ENCODE results near the gene GBP6. TPM values are rescaled to one million over a fixed set of nuclear protein-coding genes. Genes with fewer than 3 reads are reported as not detected.
"Not testable (repeated sequence)": the region's sequence is repeated elsewhere in the genome, so short reads cannot be mapped to it uniquely, and the experiment has no call there.

GBP6 gene, protein sequence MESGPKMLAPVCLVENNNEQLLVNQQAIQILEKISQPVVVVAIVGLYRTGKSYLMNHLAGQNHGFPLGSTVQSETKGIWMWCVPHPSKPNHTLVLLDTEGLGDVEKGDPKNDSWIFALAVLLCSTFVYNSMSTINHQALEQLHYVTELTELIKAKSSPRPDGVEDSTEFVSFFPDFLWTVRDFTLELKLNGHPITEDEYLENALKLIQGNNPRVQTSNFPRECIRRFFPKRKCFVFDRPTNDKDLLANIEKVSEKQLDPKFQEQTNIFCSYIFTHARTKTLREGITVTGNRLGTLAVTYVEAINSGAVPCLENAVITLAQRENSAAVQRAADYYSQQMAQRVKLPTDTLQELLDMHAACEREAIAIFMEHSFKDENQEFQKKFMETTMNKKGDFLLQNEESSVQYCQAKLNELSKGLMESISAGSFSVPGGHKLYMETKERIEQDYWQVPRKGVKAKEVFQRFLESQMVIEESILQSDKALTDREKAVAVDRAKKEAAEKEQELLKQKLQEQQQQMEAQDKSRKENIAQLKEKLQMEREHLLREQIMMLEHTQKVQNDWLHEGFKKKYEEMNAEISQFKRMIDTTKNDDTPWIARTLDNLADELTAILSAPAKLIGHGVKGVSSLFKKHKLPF
- not detected for total RNA-seq

- no peak for DNase-seq (ENCODE audit: low spot score)
- no peak for ATAC-seq
Observed at GRCh38 chr1:89363638-89364536, at the start of gene GBP6. Gene GBP6 (plus strand): TSS chr1:89364059. CDS start chr1:89368552, 4,493 bp downstream.

DNA sequence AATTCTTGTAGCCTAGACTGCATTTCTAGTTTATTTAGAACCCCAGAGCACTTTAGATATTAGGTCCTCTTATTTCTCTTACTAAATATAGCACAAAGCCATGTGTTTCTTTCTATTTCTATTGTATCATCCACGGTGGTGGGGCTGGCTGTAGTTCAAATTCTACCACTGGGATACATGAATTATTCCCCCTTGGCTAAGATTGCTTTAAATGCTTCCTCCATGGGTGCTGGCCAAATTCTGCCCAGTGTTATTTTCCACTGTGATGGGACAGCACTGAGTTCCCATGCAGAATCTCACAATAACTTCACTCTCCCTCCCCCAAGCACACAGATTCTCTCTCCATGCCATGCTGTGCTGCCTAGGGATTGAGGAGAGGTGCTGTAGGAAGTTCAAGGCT is 41.5 kb upstream of the GBP6 start:
- DNase-seq (ENCODE audit: low spot score) (no peak), ATAC-seq (no peak)

GRCh38 chr1:89331890-89332289 is 32.0 kb upstream of the GBP6 start:
- ATAC-seq (no peak), DNase-seq (ENCODE audit: low spot score) (no peak)

DNA sequence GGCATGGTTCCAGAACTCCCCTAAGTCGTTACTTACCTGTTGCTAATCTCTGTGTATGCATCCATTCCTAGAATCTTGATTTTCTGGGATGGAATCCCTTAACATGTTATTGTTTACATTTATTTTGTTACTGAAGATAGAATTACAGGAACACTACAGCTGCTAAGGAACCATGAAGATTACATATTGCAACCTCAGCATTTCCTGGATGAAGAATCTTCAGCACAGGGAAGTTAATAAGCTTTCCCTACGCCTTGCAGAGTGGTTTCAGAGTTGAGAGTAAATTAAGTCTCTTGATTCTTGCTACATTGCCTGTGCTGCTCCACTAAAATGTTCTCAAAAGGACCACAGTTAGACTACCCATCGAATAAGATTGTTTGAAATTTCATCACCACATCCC is 31.4 kb upstream of the GBP6 start:
- DNase-seq (ENCODE audit: low spot score) = no peak
- no peak for ATAC-seq

GRCh38 chr1:89335486-89335885 is 28.4 kb upstream of the GBP6 start:
- DNase-seq (ENCODE audit: low spot score) = no peak

GRCh38 chr1:89337903-89338302 is 26.0 kb upstream of the GBP6 start:
- no peak for ATAC-seq

More at GRCh38 chr1:89335486-89335885, 28.4 kb upstream of the GBP6 start:
- no peak for ATAC-seq

DNA sequence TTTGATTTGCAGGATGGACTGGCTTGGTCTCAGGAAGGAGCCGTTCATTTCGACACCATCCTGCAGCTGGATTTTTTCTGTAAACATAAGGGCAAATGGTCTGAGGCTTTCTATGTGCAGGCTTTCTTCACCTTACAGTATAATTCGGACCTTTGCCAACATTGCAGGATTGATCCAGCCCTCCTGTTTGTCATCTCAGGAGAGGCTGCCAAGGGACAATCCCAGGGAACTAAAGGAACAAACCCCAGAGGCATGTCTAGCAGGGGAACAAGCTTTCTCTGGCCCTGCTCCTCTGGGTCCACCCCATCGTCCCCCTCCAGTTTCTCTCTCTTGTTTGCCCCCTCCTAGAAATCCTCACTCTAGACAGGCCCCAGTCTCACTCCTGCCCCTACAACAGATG is 24.8 kb upstream of the GBP6 start:
- peak; percentile 65 for ATAC-seq
- DNase-seq (ENCODE audit: low spot score) = no peak

More at GRCh38 chr1:89337903-89338302, 26.0 kb upstream of the GBP6 start:
- no peak for DNase-seq (ENCODE audit: low spot score)

DNA sequence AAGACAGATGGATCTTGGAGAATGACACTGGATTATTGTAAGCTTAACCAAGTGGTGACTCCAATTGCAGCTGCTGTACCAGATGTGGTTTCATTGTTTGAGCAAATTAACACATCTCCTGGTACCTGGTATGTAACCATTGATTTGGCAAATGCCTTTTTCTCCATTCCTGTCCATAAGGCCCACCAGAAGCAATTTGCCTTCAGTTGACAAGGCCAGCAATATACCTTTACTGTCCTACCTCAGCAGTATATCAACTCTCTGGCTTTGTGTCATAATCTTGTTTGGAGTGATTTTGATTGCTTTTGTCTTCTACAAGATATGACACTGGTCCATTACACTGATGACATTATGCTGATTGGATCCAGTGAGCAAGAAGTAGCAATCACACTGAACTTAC is 18.4 kb upstream of the GBP6 start:
- not testable (repeated sequence) for ATAC-seq; DNase-seq (ENCODE audit: low spot score)

DNA sequence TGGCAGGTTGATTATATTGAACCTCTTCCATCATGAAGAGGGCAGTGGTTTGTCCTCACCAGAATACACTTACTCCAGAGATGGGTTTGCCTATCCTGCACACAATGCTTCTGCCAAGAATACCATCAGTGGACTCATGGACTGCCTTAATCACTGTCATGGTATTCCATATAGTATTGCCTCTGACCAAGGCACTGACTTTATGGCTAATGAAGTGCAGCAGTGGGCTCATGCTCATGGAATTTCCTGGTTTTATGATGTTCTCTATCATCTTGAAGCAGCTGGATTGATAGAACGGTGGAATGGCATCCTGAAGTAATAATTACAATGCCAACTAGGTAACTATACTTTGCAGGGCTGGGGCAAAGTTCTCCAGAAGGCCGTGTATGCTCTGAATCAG is 16.6 kb upstream of the GBP6 start:
- ATAC-seq = no peak

GRCh38 chr1:89350298-89350697 is 13.6 kb upstream of the GBP6 start:
- no peak for ATAC-seq
- no peak for DNase-seq (ENCODE audit: low spot score)

More for the DNA sequence above, 16.6 kb upstream of the GBP6 start:
- DNase-seq (ENCODE audit: low spot score) = no peak

GRCh38 chr1:89351597-89352311 is 12.1 kb upstream of the GBP6 start:
- ATAC-seq = no peak
- DNase-seq (ENCODE audit: low spot score) = no peak

GRCh38 chr1:89352421-89352820 is 11.4 kb upstream of the GBP6 start:
- ATAC-seq (no peak), DNase-seq (ENCODE audit: low spot score) (no peak)

GRCh38 chr1:89354205-89354604 is 9.7 kb upstream of the GBP6 start:
- ATAC-seq = no peak

GRCh38 chr1:89355056-89355455 is 8.8 kb upstream of the GBP6 start:
- DNase-seq (ENCODE audit: low spot score) (no peak), ATAC-seq (no peak)

More at GRCh38 chr1:89354205-89354604, 9.7 kb upstream of the GBP6 start:
- DNase-seq (ENCODE audit: low spot score) = no peak

DNA sequence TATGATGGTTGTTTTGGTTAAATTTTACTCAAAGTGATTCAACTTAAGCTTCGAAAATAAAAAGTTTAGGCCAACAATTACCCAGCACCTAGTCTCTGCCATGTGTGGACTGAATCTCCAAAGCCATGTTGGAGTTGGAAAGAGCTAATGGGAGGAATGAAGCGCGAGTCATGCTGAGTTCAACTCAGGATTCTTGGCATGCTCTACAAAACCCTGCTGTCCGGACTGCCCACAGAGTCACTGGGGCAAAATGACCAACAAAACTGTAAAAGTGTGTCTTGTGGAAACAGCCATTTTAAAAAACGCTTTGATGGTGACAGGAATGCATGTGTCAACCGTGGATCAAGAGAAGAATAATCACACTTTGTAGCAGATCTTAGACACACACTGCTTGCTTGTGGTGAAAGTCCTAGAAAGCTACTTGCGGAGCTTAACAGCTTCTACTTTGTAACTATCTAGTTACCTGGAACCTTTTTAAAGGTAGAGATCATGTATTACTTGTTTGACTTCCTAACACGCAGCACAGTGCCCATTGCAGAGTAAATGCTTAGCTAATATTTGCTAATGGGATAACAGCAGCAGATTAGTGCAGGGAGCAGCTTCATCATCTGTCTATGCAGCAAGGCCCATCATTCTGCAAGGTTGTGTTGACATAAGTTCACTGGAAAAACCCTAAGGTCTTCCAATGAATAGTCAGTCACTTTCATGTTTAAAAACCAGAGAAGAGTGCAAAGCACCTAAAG is 7.0 kb upstream of the GBP6 start:
- no peak for DNase-seq (ENCODE audit: low spot score)
- ATAC-seq = no peak

- ATAC-seq (peak; percentile 98), DNase-seq (ENCODE audit: low spot score) (peak; percentile 82)
Observed at GRCh38 chr1:89358287-89358893, 5.5 kb upstream of the GBP6 start.

DNA sequence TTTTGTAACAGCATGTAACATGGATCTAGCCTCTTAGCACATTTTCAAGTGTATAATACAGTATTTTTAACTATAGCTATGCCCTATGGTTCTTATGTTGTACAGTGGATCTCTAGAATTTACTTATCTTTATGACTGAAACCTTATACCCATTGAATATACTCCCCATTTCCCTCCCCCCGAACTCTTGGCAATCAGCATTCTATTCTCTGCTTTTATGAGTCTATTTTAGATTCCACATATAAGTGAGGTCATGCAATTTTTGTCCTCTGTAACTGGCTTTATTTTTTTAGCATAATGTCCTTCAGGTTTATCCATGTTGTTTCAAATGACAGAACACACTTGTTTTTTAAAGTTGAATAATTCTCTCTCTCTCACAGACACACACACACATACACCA is 3.1 kb upstream of the GBP6 start:
- ATAC-seq (no peak), DNase-seq (ENCODE audit: low spot score) (no peak)

- no peak for DNase-seq (ENCODE audit: low spot score)
- no peak for ATAC-seq
Observed at GRCh38 chr1:89361681-89362080, 2.2 kb upstream of the GBP6 start.

GRCh38 chr1:89363196-89363595 is 663 bp upstream of the GBP6 start:
- no peak for ATAC-seq
- DNase-seq (ENCODE audit: low spot score) = no peak
